Hepatocyte (in vitro differentiated cells): Measurements from ENCODE around the gene B3GALT4.

Experiments used
- EZH2 ChIP-seq: fragments of 200-600 bp; sonication (generic); IDR thresholded peaks from 2 replicates; pipeline ENCODE4 v1.6.1; 2016; ENCODE audit warnings: antibody characterized with exemption, mild to moderate bottlenecking, borderline replicate concordance
- TF ChIP-seq, protein P1 (sequence below): fragments of 200-600 bp; sonication (generic); IDR thresholded peaks from 2 replicates; pipeline ENCODE4 v1.5.1; 2016; ENCODE audit warnings: antibody characterized with exemption, mild to moderate bottlenecking; ENCODE audit not compliant: poor library complexity

DNA sequence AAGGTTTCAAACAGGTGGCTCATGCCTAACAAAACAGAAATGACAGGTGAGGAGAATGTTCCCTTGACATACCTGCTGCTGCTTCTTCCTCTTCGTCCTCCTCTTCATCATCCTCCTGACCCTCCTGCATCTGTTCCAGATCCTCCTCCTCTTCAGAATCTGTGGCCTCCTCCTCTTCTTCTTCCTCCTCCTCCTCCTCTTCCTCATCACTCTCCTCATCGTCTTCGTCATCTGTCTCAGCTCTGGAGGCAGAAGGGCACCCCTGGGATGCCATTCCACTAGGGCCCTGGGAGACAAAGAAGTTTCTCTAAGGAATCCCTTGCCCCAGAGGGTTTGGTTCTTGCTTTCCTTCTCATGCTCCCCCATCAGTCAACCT lies 43.0 kb downstream of the B3GALT4 start:
- TF ChIP-seq, protein P1, sequence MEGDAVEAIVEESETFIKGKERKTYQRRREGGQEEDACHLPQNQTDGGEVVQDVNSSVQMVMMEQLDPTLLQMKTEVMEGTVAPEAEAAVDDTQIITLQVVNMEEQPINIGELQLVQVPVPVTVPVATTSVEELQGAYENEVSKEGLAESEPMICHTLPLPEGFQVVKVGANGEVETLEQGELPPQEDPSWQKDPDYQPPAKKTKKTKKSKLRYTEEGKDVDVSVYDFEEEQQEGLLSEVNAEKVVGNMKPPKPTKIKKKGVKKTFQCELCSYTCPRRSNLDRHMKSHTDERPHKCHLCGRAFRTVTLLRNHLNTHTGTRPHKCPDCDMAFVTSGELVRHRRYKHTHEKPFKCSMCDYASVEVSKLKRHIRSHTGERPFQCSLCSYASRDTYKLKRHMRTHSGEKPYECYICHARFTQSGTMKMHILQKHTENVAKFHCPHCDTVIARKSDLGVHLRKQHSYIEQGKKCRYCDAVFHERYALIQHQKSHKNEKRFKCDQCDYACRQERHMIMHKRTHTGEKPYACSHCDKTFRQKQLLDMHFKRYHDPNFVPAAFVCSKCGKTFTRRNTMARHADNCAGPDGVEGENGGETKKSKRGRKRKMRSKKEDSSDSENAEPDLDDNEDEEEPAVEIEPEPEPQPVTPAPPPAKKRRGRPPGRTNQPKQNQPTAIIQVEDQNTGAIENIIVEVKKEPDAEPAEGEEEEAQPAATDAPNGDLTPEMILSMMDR = no peak
- no peak for TF ChIP-seq EZH2
